ENCODE data around the gene CC2D1A. TPM values are rescaled to one million over a fixed set of nuclear protein-coding genes. Genes with fewer than 3 reads are reported as not detected.
A peak's percentile ranks its signal among the peaks of the same experiment; 100 is the strongest.

Gene CC2D1A
- total RNA-seq, 4 donors from 2014 or later = 113 to 294 (median 177) TPM

DNA sequence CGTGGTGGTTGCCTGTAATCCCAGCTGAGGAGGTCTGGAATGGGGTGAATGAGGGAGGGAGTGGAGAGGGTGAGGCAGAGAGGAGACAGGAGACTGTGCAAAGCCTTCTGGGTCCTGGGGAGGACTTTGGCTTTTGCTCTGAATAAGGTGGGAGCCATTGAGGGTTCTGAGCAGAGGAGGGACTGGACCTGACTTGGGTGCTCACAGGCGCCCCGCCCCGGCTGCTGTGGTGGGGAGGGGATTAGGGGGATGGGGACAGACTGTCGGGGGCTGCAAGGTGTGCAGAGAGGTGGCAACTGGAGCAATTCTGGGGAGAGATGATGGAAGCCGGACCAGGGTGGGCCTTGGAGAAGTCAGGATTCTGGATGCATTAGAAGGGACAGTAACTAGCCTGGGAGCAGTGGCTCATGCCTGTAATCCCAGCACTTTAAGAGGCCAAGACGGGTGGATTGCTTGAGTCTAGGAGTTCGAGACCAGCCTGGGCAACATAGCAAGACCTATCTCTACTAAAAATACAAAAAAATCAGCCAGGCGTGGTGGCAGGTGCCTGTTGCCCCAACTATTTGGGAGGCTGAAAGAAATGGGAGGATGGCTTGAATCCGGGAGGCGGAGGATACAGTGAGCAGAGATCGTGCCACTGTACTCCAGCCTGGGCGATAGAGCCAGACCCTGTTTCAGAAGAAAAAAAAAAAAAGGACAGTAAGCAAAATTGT, 45.2 kb upstream of the CC2D1A start:
- Histone ChIP-seq H3K27me3 (peaks cover 8% of the 10 kb centered on the region), H3K36me3 (no peaks in the 10 kb centered on the region), H3K9me3 (no peaks in the 10 kb centered on the region), H3K27ac (peak overlapping the region; percentile 87 to 93 (median 92)), H3K4me1 (peaks cover 0 to 20% (median 13%) of the 10 kb centered on the region in 4 donors), H3K4me3 (peak overlapping the region in 1 of 4 donors; percentile 50)
- in situ Hi-C loops (cut with MboI; ENCODE audit: low pct_ligation_motif_present in 1 of 4, low pct_unique_long_range_greater_than_20kb in 1 of 4, low sequenced_read_pairs in 3 of 4) (loop anchor here (5.0 to 25.0 kb wide), 5 partner anchors 79 to 274 kb away; partner anchors contain the start of genes C19orf53 (in 1 of the 4) and MRI1 (in 1 of the 4)), intact Hi-C loops (cut with DNase I; ENCODE audit: low total_unique reads) (loop anchor here (10.0 kb wide), 1 partner anchor 96 kb away; the partner anchor contains the start of gene MRI1)
- no peak for DNase-seq
- WGBS, 2 donors (ENCODE audit: low coverage in 1 of 2) = 72 to 79% methylated on average over 6 to 13 of the region's 13 CpGs
- TF ChIP-seq, protein P1, sequence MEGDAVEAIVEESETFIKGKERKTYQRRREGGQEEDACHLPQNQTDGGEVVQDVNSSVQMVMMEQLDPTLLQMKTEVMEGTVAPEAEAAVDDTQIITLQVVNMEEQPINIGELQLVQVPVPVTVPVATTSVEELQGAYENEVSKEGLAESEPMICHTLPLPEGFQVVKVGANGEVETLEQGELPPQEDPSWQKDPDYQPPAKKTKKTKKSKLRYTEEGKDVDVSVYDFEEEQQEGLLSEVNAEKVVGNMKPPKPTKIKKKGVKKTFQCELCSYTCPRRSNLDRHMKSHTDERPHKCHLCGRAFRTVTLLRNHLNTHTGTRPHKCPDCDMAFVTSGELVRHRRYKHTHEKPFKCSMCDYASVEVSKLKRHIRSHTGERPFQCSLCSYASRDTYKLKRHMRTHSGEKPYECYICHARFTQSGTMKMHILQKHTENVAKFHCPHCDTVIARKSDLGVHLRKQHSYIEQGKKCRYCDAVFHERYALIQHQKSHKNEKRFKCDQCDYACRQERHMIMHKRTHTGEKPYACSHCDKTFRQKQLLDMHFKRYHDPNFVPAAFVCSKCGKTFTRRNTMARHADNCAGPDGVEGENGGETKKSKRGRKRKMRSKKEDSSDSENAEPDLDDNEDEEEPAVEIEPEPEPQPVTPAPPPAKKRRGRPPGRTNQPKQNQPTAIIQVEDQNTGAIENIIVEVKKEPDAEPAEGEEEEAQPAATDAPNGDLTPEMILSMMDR (IDR thresholded peaks at IDR 0.05) = no peak
- TF ChIP-seq EP300 (IDR thresholded peaks at IDR 0.05; ENCODE audit: low read depth) = no peak
- TF ChIP-seq POLR2A (IDR thresholded peaks at IDR 0.05) = no peak
- no peak for TF ChIP-seq POLR2AphosphoS5 (IDR thresholded peaks at IDR 0.05)

DNA sequence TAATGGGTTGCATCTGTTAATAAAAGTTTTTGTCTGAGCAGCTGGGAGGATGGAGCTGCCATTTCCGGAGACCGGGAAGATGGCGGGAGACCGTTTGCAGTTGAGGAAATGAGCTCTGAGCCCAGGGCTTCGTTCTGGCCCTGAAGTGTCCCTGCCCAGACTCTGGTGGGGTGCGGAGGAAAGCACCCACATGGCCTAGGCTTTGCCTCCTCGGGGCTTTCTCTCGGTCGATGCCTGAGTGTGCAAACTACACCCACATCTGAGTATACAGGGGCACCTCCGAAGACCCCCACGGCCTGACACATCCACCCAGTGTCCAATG, 44.6 kb upstream of the CC2D1A start:
- H3K36me3 ChIP-seq = no peaks in the 10 kb centered on the region
- peaks cover 4 to 23% (median 18%) of the 10 kb centered on the region in 4 donors for H3K4me1 ChIP-seq
- intact Hi-C loops (cut with DNase I; ENCODE audit: low total_unique reads) (loop anchor here (10.0 kb wide), 1 partner anchor 97 kb away; the partner anchor contains the start of gene MRI1), in situ Hi-C loops (cut with MboI; ENCODE audit: low pct_ligation_motif_present in 1 of 4, low pct_unique_long_range_greater_than_20kb in 1 of 4, low sequenced_read_pairs in 3 of 4) (loop anchor here (5.0 to 25.0 kb wide), 5 partner anchors 79 to 274 kb away; partner anchors contain the start of genes C19orf53 (in 1 of the 4) and MRI1 (in 1 of the 4))
- no peaks in the 10 kb centered on the region for H3K9me3 ChIP-seq
- H3K27me3 ChIP-seq = peaks cover 8% of the 10 kb centered on the region
- 34% methylated on average over 11 of the region's 11 CpGs; no CpG with 5 or more reads in 1 of the 2 donors for WGBS, 2 donors (ENCODE audit: low coverage in 1 of 2)
- peak overlapping the region in 3 of 4 donors; percentile 36 to 50 (median 38) for H3K4me3 ChIP-seq
- H3K27ac ChIP-seq = peak overlapping the region; percentile 87 to 93 (median 92)
- no peak for DNase-seq
- TF ChIP-seq, protein P1 (IDR thresholded peaks at IDR 0.05) = no peak
- TF ChIP-seq EP300 (IDR thresholded peaks at IDR 0.05; ENCODE audit: low read depth) (no peak), POLR2AphosphoS5 (IDR thresholded peaks at IDR 0.05) (no peak), POLR2A (IDR thresholded peaks at IDR 0.05) (no peak)

DNA sequence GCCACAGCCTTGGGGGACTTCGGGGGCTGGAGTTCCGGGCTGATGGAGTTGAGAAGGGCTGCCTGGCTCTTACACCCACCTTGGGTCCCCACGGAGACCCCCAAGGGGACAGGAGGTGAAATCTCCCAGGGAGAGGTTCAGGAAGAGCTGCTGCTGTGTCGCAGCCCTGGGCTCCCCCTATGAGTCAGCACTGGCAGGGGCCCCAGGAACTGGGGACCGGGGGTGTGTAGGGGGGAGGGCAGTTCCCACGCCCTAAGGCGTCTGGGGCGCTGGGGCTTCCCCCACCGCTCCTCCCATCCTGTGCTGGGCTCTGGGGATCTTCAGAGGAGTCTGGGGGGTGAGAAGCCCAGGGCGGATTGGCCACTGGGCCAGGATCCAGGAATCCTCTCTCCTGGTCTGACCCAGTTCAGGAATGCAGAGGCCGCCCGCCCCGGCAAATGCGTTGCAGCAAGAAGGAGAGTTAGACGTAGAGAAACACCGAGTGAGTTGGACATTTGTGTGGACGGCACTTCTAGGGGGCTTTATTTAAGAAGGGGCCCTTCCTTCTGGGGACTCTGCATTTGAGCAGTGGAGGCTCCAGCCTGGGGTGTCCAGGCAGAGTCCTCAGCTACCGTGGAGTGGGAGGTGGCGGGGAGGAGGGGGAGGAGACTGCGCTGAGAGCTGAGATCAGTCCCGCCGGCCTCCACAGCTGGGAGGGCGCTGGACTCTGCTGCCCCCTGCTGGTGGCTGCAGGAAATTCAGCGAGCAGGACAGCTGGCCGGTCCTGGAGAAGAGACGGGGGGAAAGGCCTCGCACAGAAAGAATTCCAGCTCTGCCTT, 44.1 kb upstream of the CC2D1A start:
- 1% methylated on average over 25 of the region's 27 CpGs; no CpG with 5 or more reads in 1 of the 2 donors for WGBS, 2 donors (ENCODE audit: low coverage in 1 of 2)
- H3K4me3 ChIP-seq = peak overlapping the region; percentile 33 to 50 (median 37)
- peaks cover 8% of the 10 kb centered on the region for H3K27me3 ChIP-seq
- H3K36me3 ChIP-seq = no peaks in the 10 kb centered on the region
- peak; percentile 95 for DNase-seq
- peaks cover 5 to 23% (median 18%) of the 10 kb centered on the region in 4 donors for H3K4me1 ChIP-seq
- peak overlapping the region; percentile 87 to 93 (median 92) for H3K27ac ChIP-seq
- in situ Hi-C loops (cut with MboI; ENCODE audit: low pct_ligation_motif_present in 1 of 4, low pct_unique_long_range_greater_than_20kb in 1 of 4, low sequenced_read_pairs in 3 of 4) (loop anchor here (5.0 to 25.0 kb wide), 5 partner anchors 80 to 275 kb away; partner anchors contain the start of genes C19orf53 (in 1 of the 4) and MRI1 (in 1 of the 4)), intact Hi-C loops (cut with DNase I; ENCODE audit: low total_unique reads) (loop anchor here (2.0 to 10.0 kb wide), 2 partner anchors 77 to 97 kb away; partner anchors contain the start of gene MRI1)
- no peaks in the 10 kb centered on the region for H3K9me3 ChIP-seq
- TF ChIP-seq, protein P1 (IDR thresholded peaks at IDR 0.05) = peak; percentile 98 to 100 (median 99)
- TF ChIP-seq POLR2A (IDR thresholded peaks at IDR 0.05) = peak; percentile 49
- peak; percentile 28 to 41 (median 39) for TF ChIP-seq POLR2AphosphoS5 (IDR thresholded peaks at IDR 0.05)
- no peak for TF ChIP-seq EP300 (IDR thresholded peaks at IDR 0.05; ENCODE audit: low read depth)
